ENCODE measurements around the gene SLC6A12. TPM values are rescaled to one million over a fixed set of nuclear protein-coding genes. Genes with fewer than 3 reads are reported as not detected.

Gene SLC6A12
- polyA plus RNA-seq, 1 donor (not counting 4 experiments of a cell fraction or from before 2014, with no cell fraction given): not detected

DNA sequence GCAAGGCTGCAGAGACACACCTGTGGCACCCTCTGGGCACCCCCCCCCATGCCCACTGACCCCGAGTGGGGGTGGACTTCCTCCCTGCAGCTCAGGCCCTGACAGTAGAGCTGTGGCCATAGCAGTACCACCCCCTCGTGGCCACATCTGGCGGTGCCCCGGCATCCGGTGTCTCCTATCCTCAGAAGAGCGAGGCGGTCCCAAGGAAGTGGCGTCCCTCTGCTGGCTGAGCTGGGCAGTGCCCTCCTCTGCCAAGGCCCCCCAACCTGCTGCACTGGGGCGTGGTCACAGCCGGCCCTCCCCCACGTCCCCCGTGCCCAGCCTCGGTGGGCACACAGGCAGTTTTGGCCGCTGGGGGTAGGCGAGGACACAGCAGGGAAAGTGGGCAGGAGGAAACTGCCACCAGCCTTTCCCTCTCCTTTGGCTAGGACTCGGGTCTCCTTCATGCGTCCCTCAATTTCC is 6.0 kb upstream of the SLC6A12 start:
- no peak for DNase-seq (ENCODE audit: low read depth, low spot score)

DNA sequence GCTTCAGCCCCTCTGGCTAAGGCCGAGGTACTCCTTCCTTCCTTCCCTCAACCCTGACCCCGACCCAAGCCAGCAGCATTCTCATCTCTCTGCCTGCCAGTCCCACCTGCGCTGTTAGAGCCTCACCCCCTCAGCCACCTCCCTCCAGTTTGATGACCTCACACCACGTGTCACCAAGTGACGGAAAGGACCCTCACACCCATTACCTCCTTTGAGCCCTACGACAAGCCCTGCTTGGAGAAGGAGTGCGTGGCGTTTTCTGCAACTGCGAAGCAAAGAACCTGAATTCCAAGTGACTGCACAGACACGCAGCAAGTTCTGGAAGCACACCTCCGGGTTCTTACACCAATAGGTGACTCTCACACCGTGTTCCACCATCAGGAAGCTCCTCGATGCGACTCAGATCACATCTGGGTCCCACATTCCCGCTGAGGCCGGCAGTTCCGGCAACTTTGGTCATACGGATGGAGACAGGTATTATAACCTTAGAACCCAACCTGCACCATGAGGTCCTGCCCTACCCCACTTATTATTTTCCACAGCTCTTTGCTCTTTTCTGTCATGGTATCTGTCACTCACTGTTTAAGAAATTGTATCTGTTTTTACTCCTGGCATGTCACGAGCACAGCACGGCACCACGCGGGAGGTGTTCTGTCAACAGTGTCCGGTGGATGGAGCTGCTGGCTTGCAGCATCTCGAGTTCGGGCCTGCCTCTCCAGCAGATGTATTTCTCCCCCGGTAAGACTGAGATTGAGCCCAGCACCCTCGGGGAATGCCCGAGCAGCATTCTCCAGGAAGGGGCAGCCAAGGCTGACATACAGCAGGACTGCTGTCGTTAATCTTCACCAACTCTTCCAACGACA is 5.0 kb upstream of the SLC6A12 start:
- Histone ChIP-seq H3K9me3 (ENCODE audit: control insufficient read depth, low read depth, low read length) (no peaks in the 10 kb centered on the region), H4K20me1 (ENCODE audit: control insufficient read depth, extremely low read depth, insufficient read depth, low read length) (no peaks in the 10 kb centered on the region), H3K27me3 (ENCODE audit: control insufficient read depth, extremely low read depth, insufficient read depth, low read length) (peaks cover 29% of the 10 kb centered on the region), H3K36me3 (ENCODE audit: control insufficient read depth in 2 of 2, extremely low read depth in 1 of 2, insufficient read depth in 2 of 2, low read length in 2 of 2) (no peaks in the 10 kb centered on the region), H3K4me3 (ENCODE audit: control insufficient read depth in 2 of 3, extremely low read depth in 1 of 3, insufficient read depth in 2 of 3, low read depth in 1 of 3, low read length in 3 of 3) (no peak overlapping the region), H3K79me2 (ENCODE audit: control insufficient read depth, insufficient read depth, low read length) (no peaks in the 10 kb centered on the region), H3K4me1 (ENCODE audit: control insufficient read depth, extremely low read depth, insufficient read depth, low read length) (no peaks in the 10 kb centered on the region), H3K27ac (ENCODE audit: control insufficient read depth, insufficient read depth, low read length) (no peak overlapping the region), H3K9ac (ENCODE audit: control insufficient read depth, extremely low read depth, insufficient read depth, low read length) (no peak overlapping the region), H3K4me2 (ENCODE audit: control insufficient read depth, extremely low read depth, insufficient read depth, low read depth, low read length) (no peak overlapping the region), H3K9me1 (ENCODE audit: control insufficient read depth, extremely low read depth, insufficient read depth, low read length) (no peaks in the 10 kb centered on the region), H2AFZ (ENCODE audit: control insufficient read depth, low read length) (no peak overlapping the region)
- DNase-seq (ENCODE audit: low read depth, low spot score) (no peak), FAIRE-seq (no peak)
- dilution Hi-C loops (cut with MboI; ENCODE audit: extremely low pct_ligation_motif_present, low sequenced_read_pairs): no loop called here
- TF ChIP-seq EZH2 (IDR thresholded peaks at IDR 0.05; ENCODE audit: low read length): no peak
- TF ChIP-seq, protein P1, sequence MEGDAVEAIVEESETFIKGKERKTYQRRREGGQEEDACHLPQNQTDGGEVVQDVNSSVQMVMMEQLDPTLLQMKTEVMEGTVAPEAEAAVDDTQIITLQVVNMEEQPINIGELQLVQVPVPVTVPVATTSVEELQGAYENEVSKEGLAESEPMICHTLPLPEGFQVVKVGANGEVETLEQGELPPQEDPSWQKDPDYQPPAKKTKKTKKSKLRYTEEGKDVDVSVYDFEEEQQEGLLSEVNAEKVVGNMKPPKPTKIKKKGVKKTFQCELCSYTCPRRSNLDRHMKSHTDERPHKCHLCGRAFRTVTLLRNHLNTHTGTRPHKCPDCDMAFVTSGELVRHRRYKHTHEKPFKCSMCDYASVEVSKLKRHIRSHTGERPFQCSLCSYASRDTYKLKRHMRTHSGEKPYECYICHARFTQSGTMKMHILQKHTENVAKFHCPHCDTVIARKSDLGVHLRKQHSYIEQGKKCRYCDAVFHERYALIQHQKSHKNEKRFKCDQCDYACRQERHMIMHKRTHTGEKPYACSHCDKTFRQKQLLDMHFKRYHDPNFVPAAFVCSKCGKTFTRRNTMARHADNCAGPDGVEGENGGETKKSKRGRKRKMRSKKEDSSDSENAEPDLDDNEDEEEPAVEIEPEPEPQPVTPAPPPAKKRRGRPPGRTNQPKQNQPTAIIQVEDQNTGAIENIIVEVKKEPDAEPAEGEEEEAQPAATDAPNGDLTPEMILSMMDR (optimal IDR thresholded peaks at IDR 0.05 in 1 of 3, IDR thresholded peaks at IDR 0.05 in 1 of 3, conservative IDR thresholded peaks at IDR 0.05 in 1 of 3; ENCODE audit: extremely low read depth in 1 of 3, insufficient read depth in 2 of 3, low read length in 3 of 3): peak in 1 of 3 experiments; percentile 10

More for the DNA sequence above, 6.0 kb upstream of the SLC6A12 start:
- no peaks in the 10 kb centered on the region for H3K4me1 ChIP-seq (ENCODE audit: control insufficient read depth, extremely low read depth, insufficient read depth, low read length)
- no peak for FAIRE-seq
- no peak overlapping the region for H3K4me3 ChIP-seq (ENCODE audit: control insufficient read depth in 2 of 3, extremely low read depth in 1 of 3, insufficient read depth in 2 of 3, low read depth in 1 of 3, low read length in 3 of 3)
- no peaks in the 10 kb centered on the region for H3K36me3 ChIP-seq (ENCODE audit: control insufficient read depth in 2 of 2, extremely low read depth in 1 of 2, insufficient read depth in 2 of 2, low read length in 2 of 2)
- no peaks in the 10 kb centered on the region for H4K20me1 ChIP-seq (ENCODE audit: control insufficient read depth, extremely low read depth, insufficient read depth, low read length)
- dilution Hi-C loops (cut with MboI; ENCODE audit: extremely low pct_ligation_motif_present, low sequenced_read_pairs): no loop called here
- H3K9me3 ChIP-seq (ENCODE audit: control insufficient read depth, low read depth, low read length): no peaks in the 10 kb centered on the region
- no peaks in the 10 kb centered on the region for H3K79me2 ChIP-seq (ENCODE audit: control insufficient read depth, insufficient read depth, low read length)
- H3K9me1 ChIP-seq (ENCODE audit: control insufficient read depth, extremely low read depth, insufficient read depth, low read length): no peaks in the 10 kb centered on the region
- TF ChIP-seq, protein P1 (optimal IDR thresholded peaks at IDR 0.05 in 1 of 3, IDR thresholded peaks at IDR 0.05 in 1 of 3, conservative IDR thresholded peaks at IDR 0.05 in 1 of 3; ENCODE audit: extremely low read depth in 1 of 3, insufficient read depth in 2 of 3, low read length in 3 of 3): peak; percentile 54 to 81 (median 69)
- TF ChIP-seq EZH2 (IDR thresholded peaks at IDR 0.05; ENCODE audit: low read length): no peak
- no peak overlapping the region for H3K27ac ChIP-seq (ENCODE audit: control insufficient read depth, insufficient read depth, low read length)
- no peak overlapping the region for H3K4me2 ChIP-seq (ENCODE audit: control insufficient read depth, extremely low read depth, insufficient read depth, low read depth, low read length)
- H3K27me3 ChIP-seq (ENCODE audit: control insufficient read depth, extremely low read depth, insufficient read depth, low read length): peaks cover 23% of the 10 kb centered on the region
- H2AFZ ChIP-seq (ENCODE audit: control insufficient read depth, low read length): no peak overlapping the region
- no peak overlapping the region for H3K9ac ChIP-seq (ENCODE audit: control insufficient read depth, extremely low read depth, insufficient read depth, low read length)
